Spleen (tissue), 11 donors: ENCODE data around the gene RFX2. TPM values are rescaled to one million over a fixed set of nuclear protein-coding genes. Genes with fewer than 3 reads are reported as not detected.

Experiments
- DNase-seq: peaks from one replicate; pipeline ENCODE4 v3.0.0-alpha.2; 2020
- H3K27ac ChIP-seq, 8 donors: fragments of 200-600 bp; sonication (generic) in 7 of 8; 1 replicate in 4 of 8; 2 replicates in 4 of 8; pipeline versions ENCODE4 v1.5.0 to v1.8.0; 2016 to 2021; ENCODE audit warnings: inconsistent platforms in 4 of 8, mild to moderate bottlenecking in 4 of 8, moderate library complexity in 1 of 8
- H3K27me3 ChIP-seq, 7 donors: fragments of 200-600 bp; sonication (generic) in 6 of 7; replicated peaks in 1 of 7; 1 replicate in 4 of 7; 2 replicates in 3 of 7; pipeline versions ENCODE4 v1.5.0 to v1.8.0; 2016 to 2021; ENCODE audit warnings: inconsistent platforms in 3 of 7, mild to moderate bottlenecking in 1 of 7
- H3K36me3 ChIP-seq, 6 donors: fragments of 200-600 bp; sonication (generic) in 5 of 6; 1 replicate in 4 of 6; 2 replicates in 2 of 6; pipeline versions ENCODE4 v1.5.0 to v1.8.0; 2016 to 2021; ENCODE audit warnings: inconsistent platforms in 2 of 6
- H3K4me1 ChIP-seq, 6 donors: fragments of 200-600 bp; sonication (generic) in 5 of 6; 1 replicate in 3 of 6; 2 replicates in 3 of 6; pipeline versions ENCODE4 v1.5.0 to v1.8.0; 2016 to 2021; ENCODE audit warnings: inconsistent platforms in 3 of 6
- H3K4me3 ChIP-seq, 8 donors: fragments of 200-600 bp; sonication (generic) in 7 of 8; 1 replicate in 4 of 8; 2 replicates in 4 of 8; pipeline versions ENCODE4 v1.5.0 to v1.8.0; 2016 to 2021; ENCODE audit warnings: inconsistent platforms in 4 of 8, mild to moderate bottlenecking in 4 of 8, moderate library complexity in 2 of 8
- H3K9me3 ChIP-seq, 8 donors: fragments of 200-600 bp; sonication (generic) in 7 of 8; 1 replicate in 4 of 8; 2 replicates in 4 of 8; pipeline versions ENCODE4 v1.5.0 to v1.8.0; 2016 to 2021; ENCODE audit warnings: inconsistent platforms in 4 of 8
- CTCF ChIP-seq, 11 experiments: fragments of 200-600 bp in 7 of 11; fragments of 450-650 bp in 4 of 11; sonication (generic) in 4 of 11; IDR thresholded peaks in 8 of 11; conservative IDR thresholded peaks in 3 of 11; 1 replicate in 7 of 11; 2 replicates in 4 of 11; pipeline versions ENCODE4 v1.4.0 to v1.8.0; 2016 to 2021; ENCODE audit warnings: antibody characterized with exemption in 11 of 11, inconsistent platforms in 4 of 11, mild to moderate bottlenecking in 1 of 11
- POLR2A ChIP-seq, 3 donors: fragments of 450-650 bp; IDR thresholded peaks; one replicate each; pipeline ENCODE4 v1.5.1; 2017; ENCODE audit warnings: antibody characterized with exemption in 3 of 3, mild to moderate bottlenecking in 1 of 3
- POLR2AphosphoS5 ChIP-seq, 3 donors: sonication (generic); formaldehyde crosslinking; IDR thresholded peaks; one replicate each; pipeline ENCODE4 v1.5.1; 2017; ENCODE audit warnings: antibody characterized with exemption in 3 of 3
- WGBS, 5 donors: extraction: QIAGEN DNeasy Blood & Tissue Kit in 3 of 5; methylation state at CpG; one replicate each; pipeline versions ENCODE4 v1.1.5 to v1.1.7; 2013 to 2018; 5-methylcytosine and 5-hydroxymethylcytosine counted together
- intact Hi-C: fragments of 100-400 bp; cut with DNase I; formaldehyde crosslinking; loops from one replicate; pipeline ENCODE4 v1.15.0; 2023; ENCODE audit warnings: low total_unique reads
- polyA plus RNA-seq, 3 donors: library from polyadenylated mRNA; stranded (reverse); fragments of 200-250 nt; gene quantifications; one replicate each; pipeline ENCODE4 v1.2.1, GENCODE V29; 2013
- total RNA-seq, 7 donors: library from RNA; depleted of rRNA in 3 of 7; stranded (reverse); fragments of >200 nt in 3 of 7; fragmentation: NEBNext Ultra II Directional in 4 of 7; extraction: Animal tissue kit (Norgen Biotek cat#: 25700) in 4 of 7; gene quantifications; one replicate each; pipeline versions ENCODE4 v1.1.0 to v1.2.1, GENCODE V29; 2016 to 2021
- donor health status: healthy with polysubstance abuse.
- donor health status: DM: no; HTN: no; CAD: no; lungs with moderate emphysema.
- donor health status: DM: no; HTN: no; CAD: no.
- donor health status: Bipolar disorder and iron deficiency.
- donor health status: healthy.
- donor health status: DM: no; HTN: no; CAD: no.
- donor health status: DM: yes; HTN: yes; CAD: no.

RFX2 gene
- total and polyA plus RNA-seq, 10 donors: 1.1 to 15.8 (median 7.8) TPM

GRCh38 chr19:6101291-6101825 is 8.9 kb downstream of the RFX2 start:
- Histone ChIP-seq H3K9me3 (no peaks in the 10 kb centered on the region), H3K36me3 (no peaks in the 10 kb centered on the region), H3K27me3 (no peaks in the 10 kb centered on the region), H3K4me1 (peaks cover 0 to 44% (median 19%) of the 10 kb centered on the region in 6 donors), H3K4me3 (no peak overlapping the region), H3K27ac (peak overlapping the region in 2 of 8 donors; percentile 83 to 90)
- TF ChIP-seq POLR2AphosphoS5 (IDR thresholded peaks at IDR 0.05) (no peak), POLR2A (IDR thresholded peaks at IDR 0.05) (no peak), CTCF (IDR thresholded peaks at IDR 0.05 in 8 of 11, conservative IDR thresholded peaks at IDR 0.05 in 3 of 11) (no peak)
- 92 to 100% (median 98%) methylated on average over 3 of the region's 3 CpGs for WGBS, 5 donors
- intact Hi-C loops: no loop called here
- DNase-seq: no peak

GRCh38 chr19:6100284-6100915 is 9.9 kb downstream of the RFX2 start:
- Histone ChIP-seq H3K9me3 (no peaks in the 10 kb centered on the region), H3K4me3 (peak overlapping the region in 4 of 8 donors; percentile 26 to 59 (median 26)), H3K36me3 (no peaks in the 10 kb centered on the region), H3K27ac (peak overlapping the region in 7 of 8 donors; percentile 57 to 90 (median 79)), H3K27me3 (no peaks in the 10 kb centered on the region), H3K4me1 (peaks cover 0 to 44% (median 19%) of the 10 kb centered on the region in 6 donors)
- peak; percentile 87 for DNase-seq
- intact Hi-C loops: no loop called here
- 17 to 29% (median 19%) methylated on average over 16 of the region's 16 CpGs for WGBS, 5 donors
- TF ChIP-seq POLR2A (IDR thresholded peaks at IDR 0.05) (no peak), CTCF (IDR thresholded peaks at IDR 0.05 in 8 of 11, conservative IDR thresholded peaks at IDR 0.05 in 3 of 11) (peak in 4 of 11 experiments; percentile 8 to 35 (median 20)), POLR2AphosphoS5 (IDR thresholded peaks at IDR 0.05) (peak in 2 of 3 donors; percentile 25 to 35)

GRCh38 chr19:6099599-6099998 is 10.7 kb downstream of the RFX2 start:
- intact Hi-C loops: no loop called here
- no peak for DNase-seq
- WGBS, 5 donors: 56 to 90% (median 67%) methylated on average over 2 of the region's 2 CpGs
- Histone ChIP-seq H3K27ac (peak overlapping the region in 7 of 8 donors; percentile 57 to 90 (median 79)), H3K9me3 (no peaks in the 10 kb centered on the region), H3K27me3 (no peaks in the 10 kb centered on the region), H3K4me3 (peak overlapping the region in 1 of 8 donors; percentile 59), H3K36me3 (no peaks in the 10 kb centered on the region), H3K4me1 (peaks cover 0 to 36% (median 19%) of the 10 kb centered on the region in 6 donors)
- no peak for TF ChIP-seq POLR2A (IDR thresholded peaks at IDR 0.05)
- no peak for TF ChIP-seq POLR2AphosphoS5 (IDR thresholded peaks at IDR 0.05)
- TF ChIP-seq CTCF (IDR thresholded peaks at IDR 0.05 in 8 of 11, conservative IDR thresholded peaks at IDR 0.05 in 3 of 11): no peak

- H3K9me3 ChIP-seq: no peaks in the 10 kb centered on the region
- no peak for DNase-seq
- no peak overlapping the region for H3K4me3 ChIP-seq
- no peaks in the 10 kb centered on the region for H3K27me3 ChIP-seq
- H3K4me1 ChIP-seq: peaks cover 0 to 33% (median 18%) of the 10 kb centered on the region in 6 donors
- intact Hi-C loops: no loop called here
- H3K27ac ChIP-seq: peak overlapping the region in 1 of 8 donors; percentile 90
- TF ChIP-seq POLR2AphosphoS5 (IDR thresholded peaks at IDR 0.05) (no peak), POLR2A (IDR thresholded peaks at IDR 0.05) (no peak), CTCF (IDR thresholded peaks at IDR 0.05 in 8 of 11, conservative IDR thresholded peaks at IDR 0.05 in 3 of 11) (no peak)
- no peaks in the 10 kb centered on the region for H3K36me3 ChIP-seq
- 83 to 93% (median 87%) methylated on average over 4 of the region's 4 CpGs for WGBS, 5 donors
Observed at GRCh38 chr19:6099033-6099432, 11.3 kb downstream of the RFX2 start.
